Jurkat, Clone E6-1 (cell line): ENCODE measurements around the gene ZNF774.
"Not testable (repeated sequence)": the region's sequence is repeated elsewhere in the genome, so short reads cannot be mapped to it uniquely, and the experiment has no call there.

Experiments used
- DNase-seq: peaks from one replicate; pipeline ENCODE4 v3.0.0-alpha.2; 2011; ENCODE audit warnings: low read depth, low spot score
- H3K4me3 ChIP-seq: 2 replicates; pipeline ENCODE4 v1.5.1; 2011; ENCODE audit warnings: mild to moderate bottlenecking, low read length, control low read depth, moderate library complexity

The ZNF774 gene

GRCh38 chr15:90410316-90410715 is 58.2 kb downstream of the ZNF774 start:
- DNase-seq, H3K4me3 ChIP-seq: not testable (repeated sequence)

GRCh38 chr15:90411176-90411575 is 59.1 kb downstream of the ZNF774 start:
- no peak for DNase-seq
- H3K4me3 ChIP-seq, result no peak overlapping the region
